GM15510 (cell line): Measurements from ENCODE around the gene SORCS1.

Source experiments
- POLR2A ChIP-seq: IDR thresholded peaks from 3 replicates; pipeline ENCODE4 v1.6.1; 2011; ENCODE audit warnings: borderline replicate concordance; ENCODE audit not compliant: insufficient read length; ENCODE audit errors: extremely low read depth

SORCS1 gene

DNA sequence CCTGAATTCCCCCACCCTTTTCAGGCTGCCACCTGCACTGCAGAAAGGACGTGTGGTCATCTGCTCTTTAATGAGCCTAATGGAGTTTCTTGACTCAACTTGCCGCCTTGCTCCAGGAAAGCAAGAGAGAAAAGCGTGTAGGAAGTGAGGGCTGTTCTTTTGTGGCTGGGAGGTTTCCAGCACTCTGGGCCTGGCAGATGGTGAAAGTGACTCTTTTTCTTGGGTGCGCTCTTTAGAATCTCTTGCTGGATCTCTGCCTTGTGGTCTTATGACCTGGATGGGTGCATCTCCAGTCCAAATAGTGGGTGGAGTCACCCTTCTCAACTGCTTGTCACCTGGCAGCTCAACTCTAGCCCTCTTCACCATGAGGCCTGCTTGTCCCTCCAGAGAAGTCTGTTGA lies 244.0 kb downstream of the SORCS1 start:
- no peak for TF ChIP-seq POLR2A

DNA sequence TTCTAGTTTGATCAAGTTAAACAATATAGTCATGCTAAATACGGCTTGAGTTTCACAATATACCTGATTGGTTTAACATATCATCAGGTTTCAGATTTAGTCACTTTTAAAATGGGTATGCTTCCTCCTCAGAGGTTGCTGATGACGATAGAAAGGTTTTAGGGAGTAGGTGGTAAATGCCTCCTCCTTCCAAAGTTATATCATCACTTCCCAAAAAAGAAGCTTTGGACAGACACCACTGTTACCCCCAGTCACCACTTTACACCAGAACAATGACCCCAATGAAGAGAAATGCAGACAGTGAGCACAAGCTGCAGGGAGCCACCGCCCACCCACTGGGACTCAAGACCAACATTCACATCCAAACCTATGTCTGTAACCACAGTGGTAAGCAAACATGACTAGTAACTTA lies 244.6 kb downstream of the SORCS1 start:
- TF ChIP-seq POLR2A: no peak

DNA sequence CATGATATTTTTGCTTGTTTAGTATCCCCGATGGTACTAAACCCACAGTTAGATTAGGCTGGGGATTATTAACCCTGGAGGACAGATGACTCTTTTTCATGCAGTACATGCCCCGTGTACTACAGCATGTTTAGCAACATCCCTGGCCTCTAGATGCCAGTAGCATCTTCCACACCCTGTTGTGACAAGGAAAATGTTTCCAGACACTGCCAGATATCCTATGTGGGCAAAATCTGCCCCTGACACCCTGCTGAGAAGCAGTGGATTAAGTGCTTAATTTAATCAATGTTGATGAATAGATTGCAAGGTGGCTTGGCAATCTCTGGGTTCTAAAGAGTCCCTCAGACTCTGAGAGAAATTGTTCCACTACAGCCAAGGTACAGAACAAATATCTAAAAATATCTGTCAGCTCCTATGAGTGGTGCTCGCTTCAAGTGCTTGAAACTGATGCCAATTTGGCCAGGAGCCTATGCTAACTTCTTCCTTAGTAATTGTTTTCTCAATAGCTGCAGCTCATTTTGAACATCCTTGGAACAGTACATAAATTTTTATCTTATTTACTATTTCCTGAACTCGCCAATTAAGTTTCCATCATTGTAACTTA lies 247.0 kb downstream of the SORCS1 start:
- TF ChIP-seq POLR2A: no peak

DNA sequence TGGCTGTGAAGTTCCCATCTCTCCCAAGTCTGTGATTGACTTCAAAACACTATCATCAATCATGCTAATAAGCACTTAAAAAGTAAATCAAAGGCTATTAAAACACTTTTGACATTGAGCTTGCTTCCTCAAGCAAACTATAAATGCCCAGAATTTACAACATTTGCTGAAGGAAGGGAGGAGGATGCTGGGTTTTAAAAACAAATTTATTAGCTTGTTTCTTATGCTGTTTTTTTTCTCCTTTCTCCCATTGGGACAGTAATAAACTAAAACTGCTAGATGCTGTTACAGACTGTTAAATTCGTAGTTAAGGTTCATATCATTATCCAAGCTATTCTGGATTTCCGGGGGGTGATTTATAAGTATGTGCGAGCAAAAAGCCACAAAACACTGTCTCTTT lies 250.5 kb downstream of the SORCS1 start:
- TF ChIP-seq POLR2A: no peak

DNA sequence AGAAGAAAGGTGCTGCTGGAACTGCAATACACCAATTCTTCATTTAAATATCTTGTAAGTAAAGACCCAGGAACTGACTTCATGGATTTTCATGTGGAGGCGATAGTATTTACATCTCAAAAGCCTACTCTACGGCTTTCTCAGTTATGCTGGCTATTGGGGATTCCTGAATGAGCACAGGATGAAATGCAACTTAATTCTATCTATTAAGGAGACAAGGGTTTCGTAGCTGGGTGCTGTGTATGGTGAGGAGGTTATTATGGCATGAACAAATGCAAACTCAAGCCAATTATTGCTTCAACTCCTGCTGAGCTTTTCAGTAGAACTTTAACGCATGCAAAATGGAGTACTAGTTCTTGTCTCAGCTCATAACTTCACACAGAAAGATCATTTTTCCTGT lies 251.2 kb downstream of the SORCS1 start:
- no peak for TF ChIP-seq POLR2A

DNA sequence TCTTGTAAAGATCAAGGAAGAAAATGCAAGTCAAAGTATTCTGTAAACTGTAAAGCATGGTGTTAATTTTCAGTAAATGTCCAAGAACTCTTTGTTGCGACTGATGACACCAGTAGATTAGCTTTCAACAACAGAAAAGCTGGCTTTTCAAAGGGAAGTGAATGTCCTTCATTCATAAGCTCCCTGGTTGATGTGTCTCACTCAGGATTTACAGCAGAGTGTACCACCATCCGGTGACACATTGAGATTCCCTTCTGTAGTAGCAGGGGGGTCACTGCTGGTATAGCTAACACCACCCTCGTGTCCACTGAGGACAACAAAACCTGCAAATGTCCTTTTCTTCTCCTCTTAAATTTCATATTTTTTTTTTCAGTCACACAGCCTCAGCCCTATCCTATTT lies 253.4 kb downstream of the SORCS1 start:
- TF ChIP-seq POLR2A: no peak

DNA sequence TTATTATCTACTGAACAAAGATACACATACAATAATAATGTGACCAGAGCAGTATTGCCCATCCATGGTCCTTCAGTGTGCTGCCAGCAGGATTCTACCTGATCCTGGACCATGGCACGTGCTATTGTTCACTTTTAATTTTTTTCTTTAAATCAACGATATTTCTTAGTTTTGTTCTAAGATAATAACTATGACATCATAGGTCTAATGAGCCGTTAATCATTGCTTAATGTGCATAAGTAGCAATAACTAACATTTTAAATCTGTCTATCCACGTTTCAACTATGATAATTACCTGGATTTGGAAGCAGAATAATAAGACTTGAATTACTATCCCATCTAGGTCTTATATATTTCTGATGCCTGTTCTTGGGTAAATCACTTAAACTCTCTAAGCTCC lies 253.8 kb downstream of the SORCS1 start:
- TF ChIP-seq POLR2A: no peak

DNA sequence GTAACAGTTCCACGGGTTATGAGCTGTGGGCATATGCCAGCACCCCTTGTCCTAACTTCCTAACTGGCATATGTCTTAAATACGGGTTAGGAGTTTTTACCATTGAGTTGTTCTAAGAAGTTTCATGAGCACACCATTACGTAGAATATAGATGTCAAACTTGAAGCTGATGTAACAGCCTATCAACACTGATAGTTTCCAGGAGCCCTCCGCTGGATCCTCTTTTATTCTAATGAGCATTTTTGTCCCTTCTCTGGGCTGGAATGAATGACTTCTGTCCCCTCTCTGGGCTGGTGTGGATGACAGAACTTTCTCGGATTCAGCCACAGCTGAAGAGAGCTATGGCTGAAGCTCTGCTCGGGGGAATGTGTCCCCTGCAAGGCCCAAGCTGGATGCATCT lies 256.3 kb downstream of the SORCS1 start:
- no peak for TF ChIP-seq POLR2A

DNA sequence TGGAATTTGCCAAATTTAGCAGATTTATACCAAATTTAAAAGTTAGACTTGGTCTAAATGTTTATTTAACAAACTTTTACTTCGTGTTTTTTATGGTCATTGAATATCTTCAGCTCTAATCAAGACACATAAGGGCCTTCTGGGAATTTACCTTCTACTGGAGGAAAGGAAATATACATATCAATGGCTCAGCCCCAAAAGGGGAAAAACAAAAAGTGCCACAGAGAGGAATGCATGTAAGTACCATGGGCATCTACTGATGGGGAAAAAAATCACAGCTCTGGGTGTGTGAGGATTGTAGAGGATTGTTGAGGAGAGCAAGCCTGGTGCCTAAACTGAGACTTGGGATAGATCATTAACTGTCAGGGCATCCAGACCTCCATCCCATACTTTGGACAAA lies 260.3 kb downstream of the SORCS1 start:
- TF ChIP-seq POLR2A: no peak

DNA sequence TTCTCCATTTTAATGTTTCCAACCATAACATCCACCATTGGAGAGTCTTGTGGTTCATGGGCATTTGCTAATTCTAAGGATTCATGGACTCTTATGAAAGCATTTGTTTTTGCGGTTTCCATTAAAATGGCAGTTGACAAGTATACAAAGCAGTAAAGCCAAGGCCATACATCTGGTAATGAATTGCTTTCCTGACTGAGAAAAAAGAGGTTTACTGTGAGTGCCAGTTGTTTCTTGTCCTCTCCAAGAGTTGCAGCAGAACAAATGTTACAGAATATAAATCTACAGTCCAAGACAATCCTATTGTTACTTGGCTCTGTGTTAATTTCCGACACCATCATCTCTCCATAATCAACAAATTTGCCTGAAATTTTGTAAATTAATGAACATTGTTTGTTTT lies 261.3 kb downstream of the SORCS1 start:
- no peak for TF ChIP-seq POLR2A

DNA sequence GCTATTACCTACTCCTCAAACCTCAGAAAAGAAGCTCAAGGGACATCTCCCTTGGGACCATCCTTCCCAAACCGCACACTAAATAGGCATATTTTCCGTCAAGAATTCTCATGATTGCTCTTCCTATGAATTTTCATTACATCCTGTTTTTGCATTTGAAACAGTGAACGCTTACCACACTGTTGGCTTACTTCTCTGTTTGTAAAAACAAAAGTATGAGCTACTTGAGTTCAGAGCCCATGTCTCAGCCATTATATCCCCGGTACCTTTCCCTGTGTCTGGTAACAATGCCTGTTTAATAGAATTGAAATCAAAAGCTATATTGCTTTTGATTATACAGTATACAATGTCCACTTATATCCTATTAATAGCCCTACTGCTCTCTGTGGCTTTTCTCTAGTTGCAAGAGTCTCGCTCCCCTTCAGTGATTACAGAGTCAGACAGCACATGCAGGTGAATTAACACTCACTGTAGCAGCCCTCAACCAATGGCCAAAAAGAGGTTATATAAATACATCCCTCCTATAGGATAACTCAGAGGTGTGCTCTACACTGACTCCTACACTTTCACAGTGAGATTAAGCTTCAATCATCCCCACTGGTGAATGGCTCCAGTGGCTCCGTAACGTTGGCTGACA lies 264.4 kb downstream of the SORCS1 start:
- no peak for TF ChIP-seq POLR2A

DNA sequence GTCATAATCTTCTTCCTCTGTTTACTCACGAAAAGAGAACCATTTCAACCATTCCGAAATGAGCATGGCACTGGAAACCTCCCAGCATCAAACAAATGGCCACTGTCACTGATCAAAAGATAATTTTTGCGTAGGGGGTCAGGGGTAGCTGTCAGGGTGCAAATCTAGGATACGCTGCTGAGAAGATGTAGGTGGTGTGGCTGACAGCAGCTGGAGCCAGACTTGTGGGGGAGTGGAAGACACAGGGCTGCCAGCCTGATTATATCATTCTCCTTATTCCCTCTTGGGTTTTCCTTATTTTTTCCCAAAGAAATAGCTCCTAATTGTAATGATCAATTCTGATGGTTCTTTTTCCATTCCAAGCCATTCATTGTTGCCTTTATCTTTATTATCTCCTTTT lies 266.1 kb downstream of the SORCS1 start:
- no peak for TF ChIP-seq POLR2A

DNA sequence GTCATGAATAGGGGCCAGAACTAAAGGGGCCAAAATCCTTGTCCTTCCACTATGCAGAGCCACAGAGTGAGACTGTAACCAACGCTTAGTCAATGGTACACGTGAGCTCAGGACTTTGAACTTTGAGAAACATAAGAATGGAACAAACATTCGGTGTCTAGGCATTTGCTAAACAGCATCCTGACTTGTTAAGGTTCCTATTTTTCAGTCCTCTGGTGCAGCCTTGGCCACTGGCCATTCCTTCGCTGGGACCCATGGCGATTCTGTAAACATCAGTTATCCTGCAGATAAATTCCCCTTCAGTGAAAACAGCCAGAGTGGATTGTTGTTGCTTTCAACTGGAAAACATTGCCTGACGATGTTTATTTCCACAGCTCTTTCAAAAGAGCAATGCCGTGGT lies 266.8 kb downstream of the SORCS1 start:
- TF ChIP-seq POLR2A: no peak

DNA sequence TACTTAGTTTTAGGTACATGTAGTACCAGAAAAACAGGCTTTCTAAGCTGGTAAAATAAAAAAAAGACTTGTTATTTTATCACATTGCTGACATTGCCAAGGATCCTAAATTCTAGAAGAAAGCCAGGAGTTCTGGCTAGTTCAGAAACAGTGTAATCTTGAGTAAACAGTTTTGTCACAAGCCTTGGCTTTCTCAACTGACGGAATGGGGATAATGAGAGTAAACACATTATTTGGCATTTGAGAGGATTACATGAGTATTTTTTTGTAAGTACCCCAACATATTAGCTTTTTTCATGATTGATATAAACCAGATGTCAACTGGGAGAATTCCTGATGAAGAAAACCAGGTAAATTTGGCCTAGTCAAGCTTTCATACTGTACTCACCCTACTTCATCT lies 269.8 kb downstream of the SORCS1 start:
- TF ChIP-seq POLR2A: no peak

DNA sequence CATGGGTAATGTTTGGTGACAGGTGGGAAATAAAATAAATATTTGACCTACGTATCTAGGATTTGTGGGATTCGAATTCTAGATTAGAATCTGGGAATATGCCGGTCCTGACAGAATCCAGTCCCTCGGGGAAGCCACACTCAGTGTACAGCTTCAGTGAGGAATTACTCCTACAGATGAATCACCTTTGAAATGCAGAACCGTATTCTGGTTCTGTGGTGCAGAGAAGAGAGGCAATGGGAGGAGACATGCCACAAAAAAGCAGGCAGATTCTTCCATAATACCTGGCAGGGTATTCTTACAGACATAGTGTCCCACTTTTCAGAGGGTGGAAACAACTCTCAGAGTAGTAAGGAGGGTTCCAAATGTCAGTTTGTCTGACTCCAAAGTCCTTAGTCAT lies 286.9 kb downstream of the SORCS1 start:
- no peak for TF ChIP-seq POLR2A

DNA sequence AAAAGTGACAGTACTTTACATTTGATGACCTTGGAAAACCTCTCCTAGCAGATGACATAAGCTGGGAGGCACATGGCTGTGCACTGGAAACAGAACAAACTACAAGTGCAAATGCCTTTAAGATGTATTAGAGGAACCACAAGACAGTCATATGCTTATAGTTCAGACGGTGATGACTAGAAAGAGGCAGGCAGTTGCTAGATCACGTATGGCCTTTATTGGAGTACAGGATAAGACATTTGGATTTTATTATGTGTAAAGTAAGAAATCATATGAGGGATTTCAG lies 290.0 kb downstream of the SORCS1 start:
- TF ChIP-seq POLR2A: no peak
